HepG2 (cell line): ENCODE measurements around the gene SLC38A3. TPM values are rescaled to one million over a fixed set of nuclear protein-coding genes. Genes with fewer than 3 reads are reported as not detected.
A peak's percentile ranks its signal among the peaks of the same experiment; 100 is the strongest.

Experiments
- CHCHD3 ChIP-seq: sonication (generic); formaldehyde crosslinking; IDR thresholded peaks from 2 replicates; pipeline ENCODE4 v1.8.0; 2022; ENCODE audit warnings: mild to moderate bottlenecking, missing genetic modification reagents, moderate library complexity
- CSRNP1 ChIP-seq: sonication (generic); formaldehyde crosslinking; IDR thresholded peaks from 2 replicates; pipeline ENCODE4 v1.8.1; 2023; ENCODE audit warnings: mild to moderate bottlenecking, missing genetic modification reagents
- GABPB1 ChIP-seq: IDR thresholded peaks from 2 replicates; pipeline ENCODE4 v1.6.1; 2016; ENCODE audit warnings: mild to moderate bottlenecking, missing genetic modification reagents, moderate library complexity, missing compliant biosample characterization
- HCFC1 ChIP-seq: fragments of 150-350 bp; IDR thresholded peaks from 2 replicates; pipeline ENCODE4 v1.6.1; 2014; ENCODE audit warnings: low read depth, low read length
- MLLT10 ChIP-seq: sonication (generic); formaldehyde crosslinking; IDR thresholded peaks from 2 replicates; pipeline ENCODE4 v1.4.0; 2020; ENCODE audit warnings: missing genetic modification reagents
- MYC ChIP-seq: sonication (generic); formaldehyde crosslinking; IDR thresholded peaks from 2 replicates; pipeline ENCODE4 v1.9.0; 2021; ENCODE audit warnings: missing genetic modification reagents, borderline replicate concordance
- NFKB2 ChIP-seq: sonication (generic); formaldehyde crosslinking; IDR thresholded peaks from 2 replicates; pipeline ENCODE4 v1.4.0; 2020; ENCODE audit warnings: missing genetic modification reagents, borderline replicate concordance
- PCBP1 ChIP-seq: fragments of 200-400 bp; formaldehyde crosslinking; IDR thresholded peaks from 2 replicates; pipeline ENCODE4 v1.6.1; 2017; ENCODE audit warnings: mild to moderate bottlenecking, low read depth, low read length, borderline replicate concordance
- RBFOX2 ChIP-seq: fragments of 200-400 bp; formaldehyde crosslinking; IDR thresholded peaks from 2 replicates; pipeline ENCODE4 v1.6.1; 2017; ENCODE audit warnings: low read depth, mild to moderate bottlenecking, low read length
- RFXAP ChIP-seq: sonication (generic); formaldehyde crosslinking; IDR thresholded peaks from 2 replicates; pipeline ENCODE4 v1.4.0; 2020; ENCODE audit warnings: missing genetic modification reagents, borderline replicate concordance
- SALL1 ChIP-seq: sonication (generic); formaldehyde crosslinking; IDR thresholded peaks from 2 replicates; pipeline ENCODE4 v1.8.0; 2022; ENCODE audit warnings: mild to moderate bottlenecking, missing genetic modification reagents
- SIX1 ChIP-seq: sonication (generic); formaldehyde crosslinking; IDR thresholded peaks from 2 replicates; pipeline ENCODE4 v1.4.0; 2020; ENCODE audit warnings: missing genetic modification reagents, borderline replicate concordance
- SMAD3 ChIP-seq: sonication (generic); formaldehyde crosslinking; IDR thresholded peaks from 2 replicates; pipeline ENCODE4 v1.4.0; 2020; ENCODE audit warnings: missing genetic modification reagents
- TFAP4 ChIP-seq: sonication (generic); IDR thresholded peaks from 2 replicates; pipeline ENCODE4 v1.6.1; 2016; ENCODE audit warnings: low read depth, borderline replicate concordance
- TP53 ChIP-seq: sonication (generic); formaldehyde crosslinking; conservative IDR thresholded peaks from 2 replicates; pipeline ENCODE4 v1.4.0; 2020; ENCODE audit warnings: missing genetic modification reagents
- ZBTB46 ChIP-seq: sonication (generic); formaldehyde crosslinking; IDR thresholded peaks from 2 replicates; pipeline ENCODE4 v1.4.0; 2020; ENCODE audit warnings: mild to moderate bottlenecking, missing genetic modification reagents, borderline replicate concordance
- ZBTB7B ChIP-seq: sonication (generic); formaldehyde crosslinking; IDR thresholded peaks from 2 replicates; pipeline ENCODE4 v1.4.0; 2020; ENCODE audit warnings: missing genetic modification reagents
- ZNF180 ChIP-seq: sonication (generic); formaldehyde crosslinking; IDR thresholded peaks from 2 replicates; pipeline ENCODE4 v1.4.0; 2020; ENCODE audit warnings: low read depth, missing genetic modification reagents, borderline replicate concordance
- ZNF234 ChIP-seq: sonication (generic); formaldehyde crosslinking; conservative IDR thresholded peaks from 2 replicates; pipeline ENCODE4 v1.5.1; 2020; ENCODE audit warnings: mild to moderate bottlenecking, missing genetic modification reagents
- ZNF33A ChIP-seq: sonication (generic); formaldehyde crosslinking; IDR thresholded peaks from 2 replicates; pipeline ENCODE4 v1.5.1; 2020; ENCODE audit warnings: missing genetic modification reagents, mild to moderate bottlenecking, moderate library complexity, borderline replicate concordance
- ZNF431 ChIP-seq: sonication (generic); formaldehyde crosslinking; IDR thresholded peaks from 2 replicates; pipeline ENCODE4 v1.9.0; 2022; ENCODE audit warnings: missing genetic modification reagents, low read depth, mild to moderate bottlenecking, borderline replicate concordance
- ZNF768 ChIP-seq: sonication (generic); formaldehyde crosslinking; IDR thresholded peaks from 2 replicates; pipeline ENCODE4 v1.4.0; 2020; ENCODE audit warnings: missing genetic modification reagents
- ZNF839 ChIP-seq: sonication (generic); formaldehyde crosslinking; IDR thresholded peaks from 2 replicates; pipeline ENCODE4 v1.4.0; 2020; ENCODE audit warnings: missing genetic modification reagents, mild to moderate bottlenecking, borderline replicate concordance
- polyA plus RNA-seq, 8 experiments: library from polyadenylated mRNA; depleted of rRNA in 3 of 8; stranded (reverse) in 7 of 8; unstranded in 1 of 8; fragments of >200 nt; fragmentation: Illumina TruSeq in 4 of 8; extraction: Trizol in 4 of 8; gene quantifications; 2 replicates each; pipeline versions ENCODE4 v1.2.1 to v1.2.3, GENCODE V29; 2011 to 2016; ENCODE audit warnings: low read depth in 4 of 8, missing spikeins in 1 of 8, mixed read lengths in 1 of 8; ENCODE audit not compliant: insufficient read depth in 1 of 8
- total RNA-seq, 5 experiments: library from RNA; depleted of rRNA; stranded (reverse); fragments of >200 nt; fragmentation: Illumina TruSeq; extraction: Trizol; gene quantifications; 2 replicates each; pipeline ENCODE4 v1.2.3, GENCODE V29; 2016; ENCODE audit warnings: low read depth in 1 of 5
- TF ChIP-seq, protein P1 (sequence below): sonication (generic); formaldehyde crosslinking; IDR thresholded peaks from 2 replicates; pipeline ENCODE4 v1.8.0; 2022; ENCODE audit warnings: low read depth, missing genetic modification reagents
- TF ChIP-seq, protein P2 (sequence below): sonication (generic); formaldehyde crosslinking; IDR thresholded peaks from 2 replicates; pipeline ENCODE4 v1.4.0; 2020; ENCODE audit warnings: missing genetic modification reagents, mild to moderate bottlenecking, borderline replicate concordance

The SLC38A3 gene
- total and polyA plus RNA-seq, 2 of the 13 experiments (the other 11 are each of a cell fraction or from before 2014, with no cell fraction given) = 29.8 to 164 TPM

- TF ChIP-seq, protein P1, sequence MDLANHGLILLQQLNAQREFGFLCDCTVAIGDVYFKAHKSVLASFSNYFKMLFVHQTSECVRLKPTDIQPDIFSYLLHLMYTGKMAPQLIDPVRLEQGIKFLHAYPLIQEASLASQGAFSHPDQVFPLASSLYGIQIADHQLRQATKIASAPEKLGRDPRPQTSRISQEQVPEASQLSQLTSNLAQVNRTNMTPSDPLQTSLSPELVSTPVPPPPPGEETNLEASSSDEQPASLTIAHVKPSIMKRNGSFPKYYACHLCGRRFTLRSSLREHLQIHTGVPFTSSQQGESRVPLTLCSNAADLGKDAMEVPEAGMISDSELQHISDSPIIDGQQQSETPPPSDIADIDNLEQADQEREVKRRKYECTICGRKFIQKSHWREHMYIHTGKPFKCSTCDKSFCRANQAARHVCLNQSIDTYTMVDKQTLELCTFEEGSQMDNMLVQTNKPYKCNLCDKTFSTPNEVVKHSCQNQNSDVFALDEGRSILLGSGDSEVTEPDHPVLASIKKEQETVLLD (CRISPR knock-in tag) = no peak
- TF ChIP-seq SIX1 (CRISPR knock-in tag) = no peak
- no peak for TF ChIP-seq ZBTB46 (CRISPR knock-in tag)
- TF ChIP-seq HCFC1 = no peak
- no peak for TF ChIP-seq RFXAP (CRISPR knock-in tag)
- TF ChIP-seq ZNF768 (CRISPR knock-in tag) = no peak
- TF ChIP-seq NFKB2 (CRISPR knock-in tag) = no peak
- no peak for TF ChIP-seq SMAD3 (CRISPR knock-in tag)
- TF ChIP-seq ZNF180 (CRISPR knock-in tag) = no peak
- TF ChIP-seq ZNF234 = no peak
- no peak for TF ChIP-seq TP53 (CRISPR knock-in tag)
- no peak for TF ChIP-seq TFAP4
- TF ChIP-seq, protein P2, sequence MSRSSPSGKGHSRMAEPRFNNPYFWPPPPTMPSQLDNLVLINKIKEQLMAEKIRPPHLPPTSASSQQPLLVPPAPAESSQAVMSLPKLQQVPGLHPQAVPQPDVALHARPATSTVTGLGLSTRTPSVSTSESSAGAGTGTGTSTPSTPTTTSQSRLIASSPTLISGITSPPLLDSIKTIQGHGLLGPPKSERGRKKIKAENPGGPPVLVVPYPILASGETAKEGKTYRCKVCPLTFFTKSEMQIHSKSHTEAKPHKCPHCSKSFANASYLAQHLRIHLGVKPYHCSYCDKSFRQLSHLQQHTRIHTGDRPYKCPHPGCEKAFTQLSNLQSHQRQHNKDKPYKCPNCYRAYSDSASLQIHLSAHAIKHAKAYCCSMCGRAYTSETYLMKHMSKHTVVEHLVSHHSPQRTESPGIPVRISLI = no peak
- TF ChIP-seq CHCHD3 = no peak
- 0 out of 2 replicates have a peak, but pooled peaks have one; percentile 24 for TF ChIP-seq CSRNP1 (CRISPR knock-in tag)
- peak; percentile 17; the same call in 1 of the 2 replicates for TF ChIP-seq SALL1 (CRISPR knock-in tag)
- TF ChIP-seq ZNF839 (CRISPR knock-in tag) = no peak
- no peak for TF ChIP-seq GABPB1 (CRISPR knock-in tag)
- TF ChIP-seq MYC (CRISPR knock-in tag) = no peak
- TF ChIP-seq MLLT10 (CRISPR knock-in tag) = no peak
- no peak for TF ChIP-seq ZNF33A
- TF ChIP-seq PCBP1 = no peak
- TF ChIP-seq ZNF431 (CRISPR knock-in tag) = no peak
- 0 out of 2 replicates have a peak, but pooled peaks have one; percentile 7 for TF ChIP-seq RBFOX2
- TF ChIP-seq ZBTB7B (CRISPR knock-in tag) = peak; percentile 6; the same call in 1 of the 2 replicates
Observed at GRCh38 chr3:50211930-50212329, 6.9 kb downstream of the SLC38A3 start (continued).
